HG03135 (cell line): ENCODE results near the gene GOLGA8O.
"Not testable (repeated sequence)": the region's sequence is repeated elsewhere in the genome, so short reads cannot be mapped to it uniquely, and the experiment has no call there.

ENCODE experiments used
- ATAC-seq: cut with Tn5 transposase; IDR thresholded peaks from one replicate; pipeline ENCODE4 v1.9.1; 2021; ENCODE audit warnings: mild to moderate bottlenecking, moderate library complexity; ENCODE audit not compliant: unreplicated experiment

Gene GOLGA8O

GRCh38 chr15:32455534-32455933, at the start of gene GOLGA8O:
GOLGA8O (minus strand) TSS chr15:32455634; CDS start chr15:32455536, 98 bp downstream.
- not testable (repeated sequence) for ATAC-seq

GRCh38 chr15:32504152-32504811, 48.8 kb upstream of the GOLGA8O start:
- not testable (repeated sequence) for ATAC-seq

- ATAC-seq: not testable (repeated sequence)
These were observed 47.5 kb upstream of the GOLGA8O start for GRCh38 chr15:32502946-32503345.

- ATAC-seq: not testable (repeated sequence)
These were observed 37.3 kb upstream of the GOLGA8O start for GRCh38 chr15:32492768-32493167.

- not testable (repeated sequence) for ATAC-seq
These were observed 31.0 kb upstream of the GOLGA8O start for GRCh38 chr15:32486474-32486873.

- not testable (repeated sequence) for ATAC-seq
These were observed 27.9 kb upstream of the GOLGA8O start for GRCh38 chr15:32483377-32483776.

GRCh38 chr15:32481683-32482082, 26.2 kb upstream of the GOLGA8O start:
- ATAC-seq: not testable (repeated sequence)

GRCh38 chr15:32468076-32468475, 12.6 kb upstream of the GOLGA8O start:
- not testable (repeated sequence) for ATAC-seq

GRCh38 chr15:32440445-32440977, 14.9 kb downstream of the GOLGA8O start:
- not testable (repeated sequence) for ATAC-seq

GRCh38 chr15:32434102-32434963, 21.1 kb downstream of the GOLGA8O start:
- ATAC-seq: not testable (repeated sequence)

GRCh38 chr15:32427635-32428034, 27.8 kb downstream of the GOLGA8O start:
- not testable (repeated sequence) for ATAC-seq

- ATAC-seq: not testable (repeated sequence)
These were observed 28.9 kb downstream of the GOLGA8O start for GRCh38 chr15:32426511-32426910.

- not testable (repeated sequence) for ATAC-seq
These were observed 47.5 kb downstream of the GOLGA8O start for GRCh38 chr15:32407903-32408302.

- not testable (repeated sequence) for ATAC-seq
These were observed 52.2 kb downstream of the GOLGA8O start, which contains the start of gene GOLGA8K for GRCh38 chr15:32403192-32403591. GOLGA8K (minus strand) TSS chr15:32403292; CDS start chr15:32403194, 98 bp downstream.

GRCh38 chr15:32396522-32396921, 58.9 kb downstream of the GOLGA8O start:
- ATAC-seq: not testable (repeated sequence)
